MM.1S (cell line): ENCODE results near the gene TRABD2B.

Experiments used
- EZH2 ChIP-seq: fragments of 300-600 bp; sonication (generic); optimal IDR thresholded peaks from 2 replicates; pipeline ENCODE3; 2017; ENCODE audit warnings: low read depth, mild to moderate bottlenecking, antibody characterized with exemption, low read length, mixed read lengths
- TF ChIP-seq, protein P1 (sequence below): fragments of 300-600 bp; sonication (generic); IDR thresholded peaks from 2 replicates; pipeline ENCODE4 v1.5.1; 2016; ENCODE audit warnings: antibody characterized with exemption, low read length, mixed read lengths

GRCh38 chr1:47908258-47908657 is 88.9 kb downstream of the TRABD2B start:
- TF ChIP-seq, protein P1, sequence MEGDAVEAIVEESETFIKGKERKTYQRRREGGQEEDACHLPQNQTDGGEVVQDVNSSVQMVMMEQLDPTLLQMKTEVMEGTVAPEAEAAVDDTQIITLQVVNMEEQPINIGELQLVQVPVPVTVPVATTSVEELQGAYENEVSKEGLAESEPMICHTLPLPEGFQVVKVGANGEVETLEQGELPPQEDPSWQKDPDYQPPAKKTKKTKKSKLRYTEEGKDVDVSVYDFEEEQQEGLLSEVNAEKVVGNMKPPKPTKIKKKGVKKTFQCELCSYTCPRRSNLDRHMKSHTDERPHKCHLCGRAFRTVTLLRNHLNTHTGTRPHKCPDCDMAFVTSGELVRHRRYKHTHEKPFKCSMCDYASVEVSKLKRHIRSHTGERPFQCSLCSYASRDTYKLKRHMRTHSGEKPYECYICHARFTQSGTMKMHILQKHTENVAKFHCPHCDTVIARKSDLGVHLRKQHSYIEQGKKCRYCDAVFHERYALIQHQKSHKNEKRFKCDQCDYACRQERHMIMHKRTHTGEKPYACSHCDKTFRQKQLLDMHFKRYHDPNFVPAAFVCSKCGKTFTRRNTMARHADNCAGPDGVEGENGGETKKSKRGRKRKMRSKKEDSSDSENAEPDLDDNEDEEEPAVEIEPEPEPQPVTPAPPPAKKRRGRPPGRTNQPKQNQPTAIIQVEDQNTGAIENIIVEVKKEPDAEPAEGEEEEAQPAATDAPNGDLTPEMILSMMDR: no peak
- TF ChIP-seq EZH2: no peak
